Colonic mucosa (tissue), 4 donors: ENCODE results near the gene ARMH3. TPM values are rescaled to one million over a fixed set of nuclear protein-coding genes. Genes with fewer than 3 reads are reported as not detected.

ENCODE experiments used
- DNase-seq: peaks from one replicate; pipeline ENCODE4 v3.0.0-alpha.2; 2020
- H3K27ac ChIP-seq: fragments of 200-600 bp; one replicate; pipeline ENCODE4 v1.8.0; 2021
- H3K27me3 ChIP-seq: fragments of 200-600 bp; one replicate; pipeline ENCODE4 v1.8.0; 2021
- H3K36me3 ChIP-seq: fragments of 200-600 bp; one replicate; pipeline ENCODE4 v1.8.0; 2021
- H3K4me1 ChIP-seq: fragments of 200-600 bp; one replicate; pipeline ENCODE4 v1.8.0; 2021; ENCODE audit warnings: mild to moderate bottlenecking
- H3K4me3 ChIP-seq: fragments of 200-600 bp; one replicate; pipeline ENCODE4 v1.8.0; 2021
- H3K9ac ChIP-seq, 2 donors: one replicate each; pipeline ENCODE4 v1.7.0; 2013; ENCODE audit warnings: control low read depth in 2 of 2, low read depth in 2 of 2, low read length in 2 of 2
- H3K9me3 ChIP-seq: fragments of 200-600 bp; one replicate; pipeline ENCODE4 v1.8.0; 2021
- CTCF ChIP-seq: fragments of 200-600 bp; IDR thresholded peaks from one replicate; pipeline ENCODE4 v1.8.0; 2022; ENCODE audit warnings: antibody characterized with exemption, mild to moderate bottlenecking
- intact Hi-C: fragments of 100-400 bp; cut with DNase I; formaldehyde crosslinking; loops from one replicate; pipeline ENCODE4 v1.14.1; 2022
- total RNA-seq, 2 donors: library from RNA; stranded (reverse); fragmentation: NEBNext Ultra II Directional in 1 of 2; extraction: Animal tissue kit (Norgen Biotek cat#: 25700) in 1 of 2; gene quantifications; one replicate each; pipeline ENCODE4 v1.2.1, GENCODE V29; 2021
- donor health status: healthy.
- donor health status: DM: no; HTN: no; CAD: no.
- donor health status: DM: no; HTN: no; CAD: no.

Gene ARMH3
- total RNA-seq, 2 donors from 2014 or later, result 25.1 to 31.3 TPM

- Histone ChIP-seq H3K9ac (no peak overlapping the region), H3K4me3 (no peak overlapping the region), H3K9me3 (no peaks in the 10 kb centered on the region), H3K27ac (no peak overlapping the region), H3K27me3 (no peaks in the 10 kb centered on the region), H3K4me1 (no peaks in the 10 kb centered on the region), H3K36me3 (no peaks in the 10 kb centered on the region)
- no peak for TF ChIP-seq CTCF
- intact Hi-C loops, result loop anchor here (10.0 kb wide), 1 partner anchor 181 kb away; no protein-coding TSS in a partner anchor
- no peak for DNase-seq
These were observed 162.4 kb downstream of the ARMH3 start for GRCh38 chr10:101893510-101894120.

- no peak overlapping the region for H3K9ac ChIP-seq
- no peak for TF ChIP-seq CTCF
- no peaks in the 10 kb centered on the region for H3K36me3 ChIP-seq
- H3K9me3 ChIP-seq, result no peaks in the 10 kb centered on the region
- H3K27me3 ChIP-seq, result no peaks in the 10 kb centered on the region
- intact Hi-C loops, result loop anchor here (10.0 kb wide), 1 partner anchor 182 kb away; no protein-coding TSS in a partner anchor
- H3K4me3 ChIP-seq, result no peak overlapping the region
- DNase-seq, result no peak
- H3K27ac ChIP-seq, result no peak overlapping the region
- no peaks in the 10 kb centered on the region for H3K4me1 ChIP-seq
These were observed 163.1 kb downstream of the ARMH3 start for GRCh38 chr10:101892782-101893391.

- Histone ChIP-seq H3K4me3 (no peak overlapping the region), H3K27me3 (no peaks in the 10 kb centered on the region), H3K4me1 (no peaks in the 10 kb centered on the region), H3K9me3 (no peaks in the 10 kb centered on the region), H3K36me3 (no peaks in the 10 kb centered on the region), H3K27ac (no peak overlapping the region), H3K9ac (no peak overlapping the region)
- peak; percentile 77 for DNase-seq
- peak; percentile 77 for TF ChIP-seq CTCF
- intact Hi-C loops, result loop anchor here (2.0 to 10.0 kb wide), 2 partner anchors 121 to 185 kb away; no protein-coding TSS in a partner anchor
These were observed 166.4 kb downstream of the ARMH3 start for GRCh38 chr10:101889256-101890210.

GRCh38 chr10:101888251-101888949 lies 167.6 kb downstream of the ARMH3 start:
- intact Hi-C loops, result loop anchor here (2.0 kb wide), 1 partner anchor 122 kb away; no protein-coding TSS in a partner anchor
- no peaks in the 10 kb centered on the region for H3K4me1 ChIP-seq
- H3K36me3 ChIP-seq, result no peaks in the 10 kb centered on the region
- no peak overlapping the region for H3K4me3 ChIP-seq
- DNase-seq, result no peak
- H3K9me3 ChIP-seq, result no peaks in the 10 kb centered on the region
- no peak overlapping the region for H3K27ac ChIP-seq
- H3K9ac ChIP-seq, result no peak overlapping the region
- TF ChIP-seq CTCF, result no peak
- no peaks in the 10 kb centered on the region for H3K27me3 ChIP-seq

- H3K36me3 ChIP-seq, result no peaks in the 10 kb centered on the region
- intact Hi-C loops, result loop anchor here (2.0 kb wide), 1 partner anchor 123 kb away; no protein-coding TSS in a partner anchor
- no peak for TF ChIP-seq CTCF
- H3K4me1 ChIP-seq, result no peaks in the 10 kb centered on the region
- H3K4me3 ChIP-seq, result no peak overlapping the region
- H3K27ac ChIP-seq, result no peak overlapping the region
- H3K9me3 ChIP-seq, result no peaks in the 10 kb centered on the region
- DNase-seq, result no peak
- H3K9ac ChIP-seq, result no peak overlapping the region
- H3K27me3 ChIP-seq, result no peaks in the 10 kb centered on the region
These were observed 168.2 kb downstream of the ARMH3 start for GRCh38 chr10:101887775-101888174.
